Endothelial cell of umbilical vein (primary cell): ENCODE data around the gene ALB. TPM values are rescaled to one million over a fixed set of nuclear protein-coding genes. Genes with fewer than 3 reads are reported as not detected.

Experiments used
- BruUV-seq: library from RNA; stranded (reverse); fragments of 400-500 nt; replicated peaks from 2 replicates; lab custom pipeline; 2021; lab: Mats Ljungman, UMichigan
- CTCF ChIA-PET: fragments of 300-600, 350-600 bp; sonication (Branson Sonifier 250); formaldehyde crosslinking; loops from one replicate; lab custom pipeline; 2021; ENCODE audit warnings: antibody characterized with exemption, inconsistent platforms; lab: Charles Lee
- POLR2A ChIA-PET: fragments of 300-600, 350-600 bp; sonication (Branson Sonifier 250); formaldehyde crosslinking; loops from one replicate; lab custom pipeline; 2021; ENCODE audit warnings: antibody characterized with exemption, inconsistent platforms; lab: Charles Lee
- DNase-seq: peaks from one replicate; pipeline ENCODE4 v3.0.0-alpha.2; 2011; ENCODE audit warnings: low read depth, low spot score
- FAIRE-seq: peaks from 2 replicates; lab custom pipeline; 2011; peaks lifted over from hg19 to GRCh38; lab: Jason Lieb, UNC
- H2AFZ ChIP-seq: 2 replicates; pipeline ENCODE4 v1.6.0; 2012; ENCODE audit warnings: low read depth, low read length, control low read depth, inconsistent platforms
- H3K27ac ChIP-seq: 2 replicates; pipeline ENCODE4 v1.5.1; 2011; ENCODE audit warnings: low read depth, mild to moderate bottlenecking, control low read depth, low read length, moderate library complexity; ENCODE audit not compliant: insufficient read depth
- H3K27me3 ChIP-seq, 2 experiments: 2 replicates each; pipeline versions ENCODE4 v1.6.0 to v1.6.1; 2011; ENCODE audit warnings: low read length in 2 of 2, mixed read lengths in 1 of 2; ENCODE audit not compliant: control insufficient read depth in 2 of 2, insufficient read depth in 2 of 2
- H3K36me3 ChIP-seq, 2 experiments: 2 replicates in 1 of 2; 3 replicates in 1 of 2; pipeline ENCODE4 v1.5.1; 2011; ENCODE audit warnings: low read length in 2 of 2, mild to moderate bottlenecking in 1 of 2, moderate library complexity in 1 of 2; ENCODE audit not compliant: control insufficient read depth in 2 of 2, insufficient read depth in 2 of 2; ENCODE audit errors: extremely low read depth in 1 of 2
- H3K4me1 ChIP-seq: 3 replicates; pipeline ENCODE4 v1.5.1; 2011; ENCODE audit warnings: mild to moderate bottlenecking, low read length; ENCODE audit not compliant: control insufficient read depth, insufficient read depth; ENCODE audit errors: extremely low read depth
- H3K4me2 ChIP-seq: 2 replicates; pipeline ENCODE4 v1.6.1; 2011; ENCODE audit warnings: low read length, control low read depth, mixed read lengths; ENCODE audit not compliant: insufficient read depth
- H3K4me3 ChIP-seq, 3 experiments: fragments of 200-600 bp in 1 of 3; sonication (generic), shearing (Covaris generic) in 1 of 3; replicated peaks in 1 of 3; 2 replicates each; pipeline ENCODE4 v1.5.1; 2011 to 2016; ENCODE audit warnings: control low read depth in 3 of 3, low read length in 3 of 3, mild to moderate bottlenecking in 2 of 3, inconsistent platforms in 1 of 3, low read depth in 1 of 3, moderate library complexity in 1 of 3; ENCODE audit not compliant: insufficient read depth in 1 of 3
- H3K79me2 ChIP-seq: 2 replicates; pipeline ENCODE4 v1.6.0; 2012; ENCODE audit warnings: low read length, inconsistent platforms; ENCODE audit not compliant: control insufficient read depth, insufficient read depth
- H3K9ac ChIP-seq: replicated peaks from 2 replicates; pipeline ENCODE3; 2011; ENCODE audit warnings: low read length, control low read depth; ENCODE audit not compliant: insufficient read depth; ENCODE audit errors: extremely low read depth
- H3K9me1 ChIP-seq: replicated peaks from 3 replicates; pipeline ENCODE4 v1.6.0; 2011; ENCODE audit warnings: mild to moderate bottlenecking, low read length; ENCODE audit not compliant: control insufficient read depth, insufficient read depth; ENCODE audit errors: extremely low read depth
- H3K9me3 ChIP-seq: replicated peaks from 2 replicates; pipeline ENCODE4 v1.5.1; 2012; ENCODE audit warnings: low read length, inconsistent platforms; ENCODE audit not compliant: control insufficient read depth, insufficient read depth
- H4K20me1 ChIP-seq: replicated peaks from 2 replicates; pipeline ENCODE3; 2011; ENCODE audit warnings: mild to moderate bottlenecking, low read length; ENCODE audit not compliant: control insufficient read depth, insufficient read depth; ENCODE audit errors: extremely low read depth
- CTCF ChIP-seq, 2 donors: IDR thresholded peaks; 1 replicate in 1 of 2; 2 replicates in 1 of 2; pipeline ENCODE4 v1.5.1; 2011; ENCODE audit warnings: low read length in 2 of 2, mild to moderate bottlenecking in 2 of 2, moderate library complexity in 2 of 2, control low read depth in 1 of 2, inconsistent platforms in 1 of 2, low read depth in 1 of 2; ENCODE audit not compliant: insufficient read depth in 1 of 2; ENCODE audit errors: extremely low read depth in 1 of 2
- EZH2 ChIP-seq: IDR thresholded peaks from 2 replicates; pipeline ENCODE4 v1.6.1; 2012; ENCODE audit warnings: borderline replicate concordance, low read depth, mild to moderate bottlenecking, moderate library complexity, low read length, inconsistent platforms; ENCODE audit not compliant: severe bottlenecking
- FOS ChIP-seq: IDR thresholded peaks from 2 replicates; pipeline ENCODE4 v1.6.1; 2011; ENCODE audit warnings: mild to moderate bottlenecking, low read length, moderate library complexity, borderline replicate concordance; ENCODE audit not compliant: insufficient read depth
- GATA2 ChIP-seq: IDR thresholded peaks from 2 replicates; pipeline ENCODE4 v1.7.0; 2011; ENCODE audit warnings: low read depth, mild to moderate bottlenecking, moderate library complexity, mixed read lengths, low read length; ENCODE audit not compliant: insufficient read length, insufficient read depth
- JUN ChIP-seq: IDR thresholded peaks from 2 replicates; pipeline ENCODE4 v1.6.1; 2011; ENCODE audit warnings: borderline replicate concordance, low read depth; ENCODE audit not compliant: insufficient read length, insufficient read depth
- MYC ChIP-seq: IDR thresholded peaks from one replicate; pipeline ENCODE4 v1.6.1; 2011; ENCODE audit warnings: mild to moderate bottlenecking, low read depth, low read length
- POLR2A ChIP-seq: IDR thresholded peaks from 2 replicates; pipeline ENCODE4 v1.6.1; 2012; ENCODE audit warnings: low read depth, mild to moderate bottlenecking, control low read depth, low read length
- POLR2AphosphoS5 ChIP-seq: IDR thresholded peaks from 2 replicates; pipeline ENCODE4 v1.6.1; 2012; ENCODE audit warnings: low read depth, mild to moderate bottlenecking, control low read depth, low read length, moderate library complexity; ENCODE audit not compliant: insufficient read depth
- dilution Hi-C: fragments of 300-500 bp; cut with MboI; formaldehyde crosslinking; loops from one replicate; pipeline ENCODE4 v1.15.0; 2019; ENCODE audit warnings: low sequenced_read_pairs; ENCODE audit not compliant: extremely low pct_ligation_motif_present
- intact Hi-C: fragments of 100-400 bp; cut with micrococcal nuclease; formaldehyde crosslinking; loops from one replicate; pipeline ENCODE4 v1.10.0; 2022
- polyA plus RNA-seq, 4 experiments: library from polyadenylated mRNA; depleted of rRNA in 3 of 4; stranded (reverse) in 3 of 4; unstranded in 1 of 4; fragments of >200 nt; gene quantifications; 2 replicates each; pipeline versions ENCODE4 v1.2.1 to v1.2.3, GENCODE V29; 2011 to 2012; ENCODE audit warnings: missing spikeins in 1 of 4
- total RNA-seq: library from RNA; stranded (reverse); gene quantifications from 2 replicates; pipeline ENCODE4 v1.2.3, GENCODE V29; 2021
- TF ChIP-seq, protein P1 (sequence below): IDR thresholded peaks from 2 replicates; pipeline ENCODE4 v1.6.1; 2011; ENCODE audit not compliant: insufficient read depth, insufficient read length

Gene ALB
- total and polyA plus RNA-seq, 2 donors (not counting 3 experiments of a cell fraction or from before 2014, with no cell fraction given) = not detected

GRCh38 chr4:73392936-73393335 lies 11.2 kb upstream of the ALB start:
- Histone ChIP-seq H3K4me2 (no peak overlapping the region), H3K9me3 (no peaks in the 10 kb centered on the region), H2AFZ (no peak overlapping the region), H3K27ac (no peak overlapping the region), H3K36me3 (no peaks in the 10 kb centered on the region), H3K27me3 (no peaks in the 10 kb centered on the region), H3K79me2 (no peaks in the 10 kb centered on the region), H3K9me1 (no peaks in the 10 kb centered on the region), H3K9ac (no peak overlapping the region), H3K4me3 (no peak overlapping the region), H3K4me1 (no peaks in the 10 kb centered on the region), H4K20me1 (no peaks in the 10 kb centered on the region)
- dilution Hi-C loops (no loop called here), intact Hi-C loops (no loop called here)
- FAIRE-seq (no peak), DNase-seq (no peak)
- ChIA-PET CTCF (no interaction called here), POLR2A (no interaction called here)
- no TSS peak for BruUV-seq
- TF ChIP-seq POLR2A (no peak), GATA2 (no peak), CTCF (IDR thresholded peaks at IDR 0.05; ENCODE audit: extremely low read depth in 1 of 2, insufficient read depth in 1 of 2, low read depth in 1 of 2, low read length in 2 of 2) (no peak), FOS (no peak), POLR2AphosphoS5 (no peak), MYC (no peak), JUN (no peak), EZH2 (no peak)
- TF ChIP-seq, protein P1, sequence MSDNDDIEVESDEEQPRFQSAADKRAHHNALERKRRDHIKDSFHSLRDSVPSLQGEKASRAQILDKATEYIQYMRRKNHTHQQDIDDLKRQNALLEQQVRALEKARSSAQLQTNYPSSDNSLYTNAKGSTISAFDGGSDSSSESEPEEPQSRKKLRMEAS = no peak
